Esophagus squamous epithelium (tissue), 4 donors: ENCODE results near the gene EMC8.

Experiments used
- CTCF ChIP-seq, 6 experiments: fragments of 450-650 bp in 4 of 6; fragments of 200-600 bp in 2 of 6; sonication (generic) in 2 of 6; IDR thresholded peaks; one replicate each; pipeline ENCODE4 v1.5.1; 2016 to 2019; ENCODE audit warnings: antibody characterized with exemption in 6 of 6, mild to moderate bottlenecking in 4 of 6, moderate library complexity in 4 of 6
- POLR2A ChIP-seq, 4 donors: fragments of 450-650 bp; IDR thresholded peaks; one replicate each; pipeline ENCODE4 v1.6.1; 2017; ENCODE audit warnings: antibody characterized with exemption in 4 of 4, mild to moderate bottlenecking in 4 of 4, moderate library complexity in 3 of 4

- TF ChIP-seq CTCF (IDR thresholded peaks at IDR 0.05), result no peak
- TF ChIP-seq POLR2A (IDR thresholded peaks at IDR 0.05), result no peak
Observed at GRCh38 chr16:85805442-85806045, 6.2 kb upstream of the EMC8 start.
